HL-60 (cell line): ENCODE data around the gene GSTA4.

ENCODE experiments used
- DNase-seq, 2 experiments: peaks; one replicate each; pipeline ENCODE4 v3.0.0-alpha.2; 2010 to 2020; ENCODE audit warnings: low read depth in 1 of 2, low spot score in 1 of 2
- H3K27ac ChIP-seq: fragments of 250-450 bp; sonication (Bioruptor Pico); replicated peaks from 2 replicates; pipeline ENCODE4 v1.5.1; 2020; ENCODE audit warnings: mild to moderate bottlenecking, moderate library complexity
- H3K27me3 ChIP-seq: fragments of 250-450 bp; sonication (Bioruptor Pico); 2 replicates; pipeline ENCODE4 v1.5.1; 2021; ENCODE audit warnings: mild to moderate bottlenecking, moderate library complexity; ENCODE audit not compliant: insufficient read depth, poor library complexity, severe bottlenecking
- H3K4me3 ChIP-seq: replicated peaks from 2 replicates; pipeline ENCODE4 v1.5.1; 2011; ENCODE audit warnings: mild to moderate bottlenecking, control low read depth, low read length; ENCODE audit not compliant: insufficient read depth
- GABPA ChIP-seq: IDR thresholded peaks from 2 replicates; pipeline ENCODE4 v1.6.1; 2012; ENCODE audit warnings: low read depth
- POLR2AphosphoS5 ChIP-seq: IDR thresholded peaks from 2 replicates; pipeline ENCODE4 v1.6.1; 2012; ENCODE audit warnings: low read depth
- SPI1 ChIP-seq: IDR thresholded peaks from 2 replicates; pipeline ENCODE4 v1.6.1; 2012; ENCODE audit warnings: low read depth, mild to moderate bottlenecking, borderline replicate concordance
- TF ChIP-seq, protein P1 (sequence below): IDR thresholded peaks from one replicate; pipeline ENCODE4 v1.5.1; 2011; ENCODE audit warnings: low read length, control low read depth, inconsistent platforms; ENCODE audit not compliant: insufficient read depth
- TF ChIP-seq, protein P2 (sequence below): IDR thresholded peaks from 2 replicates; pipeline ENCODE4 v1.6.1; 2012; ENCODE audit warnings: low read depth; ENCODE audit not compliant: insufficient replicate concordance

GSTA4 gene

GRCh38 chr6:52972989-52973388, 22.1 kb downstream of the GSTA4 start:
- Histone ChIP-seq H3K27me3 (no peaks in the 10 kb centered on the region), H3K4me3 (no peak overlapping the region), H3K27ac (no peak overlapping the region)
- TF ChIP-seq, protein P1, sequence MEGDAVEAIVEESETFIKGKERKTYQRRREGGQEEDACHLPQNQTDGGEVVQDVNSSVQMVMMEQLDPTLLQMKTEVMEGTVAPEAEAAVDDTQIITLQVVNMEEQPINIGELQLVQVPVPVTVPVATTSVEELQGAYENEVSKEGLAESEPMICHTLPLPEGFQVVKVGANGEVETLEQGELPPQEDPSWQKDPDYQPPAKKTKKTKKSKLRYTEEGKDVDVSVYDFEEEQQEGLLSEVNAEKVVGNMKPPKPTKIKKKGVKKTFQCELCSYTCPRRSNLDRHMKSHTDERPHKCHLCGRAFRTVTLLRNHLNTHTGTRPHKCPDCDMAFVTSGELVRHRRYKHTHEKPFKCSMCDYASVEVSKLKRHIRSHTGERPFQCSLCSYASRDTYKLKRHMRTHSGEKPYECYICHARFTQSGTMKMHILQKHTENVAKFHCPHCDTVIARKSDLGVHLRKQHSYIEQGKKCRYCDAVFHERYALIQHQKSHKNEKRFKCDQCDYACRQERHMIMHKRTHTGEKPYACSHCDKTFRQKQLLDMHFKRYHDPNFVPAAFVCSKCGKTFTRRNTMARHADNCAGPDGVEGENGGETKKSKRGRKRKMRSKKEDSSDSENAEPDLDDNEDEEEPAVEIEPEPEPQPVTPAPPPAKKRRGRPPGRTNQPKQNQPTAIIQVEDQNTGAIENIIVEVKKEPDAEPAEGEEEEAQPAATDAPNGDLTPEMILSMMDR: no peak
- TF ChIP-seq, protein P2, sequence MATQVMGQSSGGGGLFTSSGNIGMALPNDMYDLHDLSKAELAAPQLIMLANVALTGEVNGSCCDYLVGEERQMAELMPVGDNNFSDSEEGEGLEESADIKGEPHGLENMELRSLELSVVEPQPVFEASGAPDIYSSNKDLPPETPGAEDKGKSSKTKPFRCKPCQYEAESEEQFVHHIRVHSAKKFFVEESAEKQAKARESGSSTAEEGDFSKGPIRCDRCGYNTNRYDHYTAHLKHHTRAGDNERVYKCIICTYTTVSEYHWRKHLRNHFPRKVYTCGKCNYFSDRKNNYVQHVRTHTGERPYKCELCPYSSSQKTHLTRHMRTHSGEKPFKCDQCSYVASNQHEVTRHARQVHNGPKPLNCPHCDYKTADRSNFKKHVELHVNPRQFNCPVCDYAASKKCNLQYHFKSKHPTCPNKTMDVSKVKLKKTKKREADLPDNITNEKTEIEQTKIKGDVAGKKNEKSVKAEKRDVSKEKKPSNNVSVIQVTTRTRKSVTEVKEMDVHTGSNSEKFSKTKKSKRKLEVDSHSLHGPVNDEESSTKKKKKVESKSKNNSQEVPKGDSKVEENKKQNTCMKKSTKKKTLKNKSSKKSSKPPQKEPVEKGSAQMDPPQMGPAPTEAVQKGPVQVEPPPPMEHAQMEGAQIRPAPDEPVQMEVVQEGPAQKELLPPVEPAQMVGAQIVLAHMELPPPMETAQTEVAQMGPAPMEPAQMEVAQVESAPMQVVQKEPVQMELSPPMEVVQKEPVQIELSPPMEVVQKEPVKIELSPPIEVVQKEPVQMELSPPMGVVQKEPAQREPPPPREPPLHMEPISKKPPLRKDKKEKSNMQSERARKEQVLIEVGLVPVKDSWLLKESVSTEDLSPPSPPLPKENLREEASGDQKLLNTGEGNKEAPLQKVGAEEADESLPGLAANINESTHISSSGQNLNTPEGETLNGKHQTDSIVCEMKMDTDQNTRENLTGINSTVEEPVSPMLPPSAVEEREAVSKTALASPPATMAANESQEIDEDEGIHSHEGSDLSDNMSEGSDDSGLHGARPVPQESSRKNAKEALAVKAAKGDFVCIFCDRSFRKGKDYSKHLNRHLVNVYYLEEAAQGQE: no peak
- no peak for TF ChIP-seq GABPA
- no peak for TF ChIP-seq SPI1
- TF ChIP-seq POLR2AphosphoS5: no peak
- DNase-seq: no peak

- DNase-seq: no peak
- TF ChIP-seq, protein P1: no peak
- TF ChIP-seq POLR2AphosphoS5 (no peak), GABPA (no peak)
- TF ChIP-seq, protein P2: no peak
- Histone ChIP-seq H3K4me3 (no peak overlapping the region), H3K27me3 (no peaks in the 10 kb centered on the region), H3K27ac (no peak overlapping the region)
Measured at GRCh38 chr6:52969359-52969758, 25.7 kb downstream of the GSTA4 start.

- TF ChIP-seq POLR2AphosphoS5: no peak
- TF ChIP-seq SPI1: no peak
- TF ChIP-seq, protein P2: no peak
- TF ChIP-seq, protein P1: no peak
- no peak for TF ChIP-seq GABPA
- H3K27me3 ChIP-seq: no peaks in the 10 kb centered on the region
- H3K4me3 ChIP-seq: no peak overlapping the region
- no peak for DNase-seq
- H3K27ac ChIP-seq: no peak overlapping the region
Measured at GRCh38 chr6:52966101-52966500, 29.0 kb downstream of the GSTA4 start.
